SK-N-MC (cell line): ENCODE results near the gene MPP1.

Experiments used
- EZH2 ChIP-seq: fragments of 200-600 bp; sonication (generic); IDR thresholded peaks from one replicate; pipeline ENCODE4 v1.6.1; 2017; ENCODE audit warnings: antibody characterized with exemption
- POLR2AphosphoS5 ChIP-seq: IDR thresholded peaks from 2 replicates; pipeline ENCODE4 v1.6.1; 2012; ENCODE audit warnings: mild to moderate bottlenecking, low read depth, low read length, borderline replicate concordance

GRCh38 chrX:154734061-154734781 lies 71.1 kb downstream of the MPP1 start:
- TF ChIP-seq POLR2AphosphoS5 = no peak
- no peak for TF ChIP-seq EZH2
